HepG2 (cell line): ENCODE measurements around the gene RYK. TPM values are rescaled to one million over a fixed set of nuclear protein-coding genes. Genes with fewer than 3 reads are reported as not detected.

Experiments used
- ADNP ChIP-seq: sonication (generic); formaldehyde crosslinking; IDR thresholded peaks from 2 replicates; pipeline ENCODE4 v1.4.0; 2020; ENCODE audit warnings: missing genetic modification reagents
- BRD4 ChIP-seq: sonication (generic); formaldehyde crosslinking; IDR thresholded peaks from 2 replicates; pipeline ENCODE4 v1.4.0; 2020; ENCODE audit warnings: missing genetic modification reagents
- HDAC1 ChIP-seq: sonication (generic); formaldehyde crosslinking; IDR thresholded peaks from 2 replicates; pipeline ENCODE4 v1.5.1; 2020; ENCODE audit warnings: mild to moderate bottlenecking, missing genetic modification reagents
- HOXA3 ChIP-seq: sonication (generic); formaldehyde crosslinking; IDR thresholded peaks from 2 replicates; pipeline ENCODE4 v1.5.0; 2020; ENCODE audit warnings: missing genetic modification reagents
- HOXA9 ChIP-seq: sonication (generic); formaldehyde crosslinking; IDR thresholded peaks from 2 replicates; pipeline ENCODE4 v1.8.1; 2022; ENCODE audit warnings: missing genetic modification reagents, mild to moderate bottlenecking, moderate library complexity, borderline replicate concordance
- IRF2 ChIP-seq: IDR thresholded peaks from 2 replicates; pipeline ENCODE4 v1.6.1; 2018; ENCODE audit warnings: missing genetic modification reagents, missing compliant biosample characterization
- NFAT5 ChIP-seq: sonication (generic); formaldehyde crosslinking; IDR thresholded peaks from 2 replicates; pipeline ENCODE4 v1.4.0; 2020; ENCODE audit warnings: missing genetic modification reagents
- SKIL ChIP-seq: sonication (generic); formaldehyde crosslinking; IDR thresholded peaks from 2 replicates; pipeline ENCODE4 v1.8.0; 2022; ENCODE audit warnings: missing genetic modification reagents, mild to moderate bottlenecking, moderate library complexity, borderline replicate concordance
- THAP8 ChIP-seq: sonication (generic); formaldehyde crosslinking; IDR thresholded peaks from 2 replicates; pipeline ENCODE4 v1.5.1; 2020; ENCODE audit warnings: missing genetic modification reagents, mild to moderate bottlenecking, borderline replicate concordance
- ZFAT ChIP-seq: sonication (generic); formaldehyde crosslinking; conservative IDR thresholded peaks from 2 replicates; pipeline ENCODE4 v1.8.1; 2023; ENCODE audit warnings: missing genetic modification reagents, inconsistent platforms
- ZFY ChIP-seq: sonication (generic); formaldehyde crosslinking; IDR thresholded peaks from 2 replicates; pipeline ENCODE4 v1.4.0; 2020; ENCODE audit warnings: missing genetic modification reagents
- ZNF180 ChIP-seq: sonication (generic); formaldehyde crosslinking; IDR thresholded peaks from 2 replicates; pipeline ENCODE4 v1.4.0; 2020; ENCODE audit warnings: low read depth, missing genetic modification reagents, borderline replicate concordance
- ZNF30 ChIP-seq: sonication (generic); formaldehyde crosslinking; IDR thresholded peaks from 2 replicates; pipeline ENCODE4 v1.5.0; 2020; ENCODE audit warnings: mild to moderate bottlenecking, missing genetic modification reagents
- ZNF451 ChIP-seq: sonication (generic); formaldehyde crosslinking; IDR thresholded peaks from 2 replicates; pipeline ENCODE4 v1.5.0; 2020; ENCODE audit warnings: mild to moderate bottlenecking, missing genetic modification reagents
- ZNF576 ChIP-seq: sonication (generic); formaldehyde crosslinking; IDR thresholded peaks from 2 replicates; pipeline ENCODE4 v1.4.0; 2020; ENCODE audit warnings: mild to moderate bottlenecking, missing genetic modification reagents
- ZNF703 ChIP-seq: sonication (generic); formaldehyde crosslinking; IDR thresholded peaks from 2 replicates; pipeline ENCODE4 v1.5.1; 2020; ENCODE audit warnings: missing genetic modification reagents, mild to moderate bottlenecking, moderate library complexity, borderline replicate concordance
- ZNF770 ChIP-seq: sonication (generic); formaldehyde crosslinking; IDR thresholded peaks from 2 replicates; pipeline ENCODE4 v1.5.0; 2020; ENCODE audit warnings: mild to moderate bottlenecking, missing genetic modification reagents
- ZNF780A ChIP-seq: sonication (generic); formaldehyde crosslinking; IDR thresholded peaks from 2 replicates; pipeline ENCODE4 v1.8.0; 2022; ENCODE audit warnings: mild to moderate bottlenecking, missing genetic modification reagents, moderate library complexity
- polyA plus RNA-seq, 8 experiments: library from polyadenylated mRNA; depleted of rRNA in 3 of 8; stranded (reverse) in 7 of 8; unstranded in 1 of 8; fragments of >200 nt; fragmentation: Illumina TruSeq in 4 of 8; extraction: Trizol in 4 of 8; gene quantifications; 2 replicates each; pipeline versions ENCODE4 v1.2.1 to v1.2.3, GENCODE V29; 2011 to 2016; ENCODE audit warnings: low read depth in 4 of 8, missing spikeins in 1 of 8, mixed read lengths in 1 of 8; ENCODE audit not compliant: insufficient read depth in 1 of 8
- total RNA-seq, 5 experiments: library from RNA; depleted of rRNA; stranded (reverse); fragments of >200 nt; fragmentation: Illumina TruSeq; extraction: Trizol; gene quantifications; 2 replicates each; pipeline ENCODE4 v1.2.3, GENCODE V29; 2016; ENCODE audit warnings: low read depth in 1 of 5
- TF ChIP-seq, protein P1 (sequence below): IDR thresholded peaks from 2 replicates; pipeline ENCODE4 v1.6.1; 2012; ENCODE audit warnings: inconsistent platforms

The RYK gene
- total and polyA plus RNA-seq, 2 of the 13 experiments (the other 11 are each of a cell fraction or from before 2014, with no cell fraction given) = 35.0 to 66.2 TPM

DNA sequence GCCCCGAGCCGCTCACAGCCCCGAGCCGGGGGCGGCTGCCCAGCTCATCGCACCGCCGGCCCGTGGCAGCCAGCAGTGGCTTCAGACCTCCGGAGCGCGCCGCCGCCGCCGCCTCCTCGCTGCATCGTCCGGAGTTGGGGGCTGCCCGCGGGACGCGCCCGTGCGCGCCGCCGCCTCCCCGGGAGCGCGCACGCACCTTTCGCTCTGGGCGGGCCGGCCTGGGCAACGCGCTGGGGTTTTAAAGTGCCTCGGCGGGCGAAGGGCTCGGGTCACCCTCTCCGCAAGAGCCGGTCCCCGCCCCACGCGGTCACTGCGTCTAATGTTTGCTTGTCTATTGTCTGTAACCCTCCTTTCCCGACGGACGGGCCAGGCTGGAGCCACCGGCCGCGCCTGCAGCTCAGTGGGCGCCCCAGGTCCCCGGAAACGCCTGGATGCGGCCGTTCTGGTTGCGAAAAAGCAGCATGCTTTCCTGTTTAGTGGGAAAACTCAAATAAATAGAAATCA is at the start of gene RYK (continued):
- TF ChIP-seq ZNF770 (CRISPR knock-in tag) (0 out of 2 replicates have a peak, but pooled peaks have one; percentile 7), HOXA9 (CRISPR knock-in tag) (no peak), ADNP (0 out of 2 replicates have a peak, but pooled peaks have one; percentile 21), HDAC1 (CRISPR knock-in tag) (peak; percentile 40; the same call in 1 of the 2 replicates), BRD4 (CRISPR knock-in tag) (peak; percentile 79; the same call in 1 of the 2 replicates), ZNF451 (CRISPR knock-in tag) (no peak), THAP8 (CRISPR knock-in tag) (no peak), HOXA3 (CRISPR knock-in tag) (peak; percentile 65), ZNF180 (CRISPR knock-in tag) (no peak), ZFY (CRISPR knock-in tag) (peak; percentile 66), IRF2 (CRISPR knock-in tag) (no peak), ZNF703 (no peak), ZNF30 (CRISPR knock-in tag) (no peak), NFAT5 (0 out of 2 replicates have a peak, but pooled peaks have one; percentile 39), SKIL (no peak), ZFAT (CRISPR knock-in tag) (no peak), ZNF780A (CRISPR knock-in tag) (no peak), ZNF576 (no peak)
- TF ChIP-seq, protein P1, sequence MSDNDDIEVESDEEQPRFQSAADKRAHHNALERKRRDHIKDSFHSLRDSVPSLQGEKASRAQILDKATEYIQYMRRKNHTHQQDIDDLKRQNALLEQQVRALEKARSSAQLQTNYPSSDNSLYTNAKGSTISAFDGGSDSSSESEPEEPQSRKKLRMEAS = peak; percentile 77
